Stimulated activated CD4-positive, alpha-beta T cell treated with anti-CD3 and anti-CD28 coated beads, Interleukin-12 subunit alpha, Interleukin-12 subunit beta, amount 100 ng/mL, for 48 hours (primary cell): Measurements from ENCODE around the gene SERPINA1.
A peak's percentile ranks its signal among the peaks of the same experiment; 100 is the strongest.

Experiments
- DNase-seq, 3 donors: peaks; one replicate each; pipeline ENCODE4 v3.0.0-alpha.2; 2020; ENCODE audit warnings: low read depth in 2 of 3, low spot score in 1 of 3

Gene SERPINA1

GRCh38 chr14:94346841-94347240 is 41.6 kb downstream of the SERPINA1 start:
- DNase-seq = no peak

- peak; percentile 40 to 75 (median 51) for DNase-seq
Observed at GRCh38 chr14:94346065-94346786, 42.2 kb downstream of the SERPINA1 start.

GRCh38 chr14:94345344-94346064 is 42.9 kb downstream of the SERPINA1 start:
- no peak for DNase-seq

GRCh38 chr14:94344389-94344788 is 44.0 kb downstream of the SERPINA1 start:
- DNase-seq = no peak

- DNase-seq = no peak
Observed at GRCh38 chr14:94343238-94344005, 45.0 kb downstream of the SERPINA1 start.

GRCh38 chr14:94342334-94342934 is 46.0 kb downstream of the SERPINA1 start:
- peak in 2 of 3 donors; percentile 20 to 21 for DNase-seq

GRCh38 chr14:94341656-94342333 is 46.6 kb downstream of the SERPINA1 start:
- no peak for DNase-seq

- no peak for DNase-seq
Observed at GRCh38 chr14:94340533-94340932, 47.9 kb downstream of the SERPINA1 start.

- DNase-seq = no peak
Observed at GRCh38 chr14:94338023-94338422, 50.4 kb downstream of the SERPINA1 start.

- DNase-seq = no peak
Observed at GRCh38 chr14:94337274-94337673, 51.1 kb downstream of the SERPINA1 start.

GRCh38 chr14:94334872-94335271 is 53.5 kb downstream of the SERPINA1 start:
- no peak for DNase-seq

GRCh38 chr14:94332587-94332986 is 55.8 kb downstream of the SERPINA1 start:
- DNase-seq = no peak

GRCh38 chr14:94332063-94332583 is 56.3 kb downstream of the SERPINA1 start:
- DNase-seq = no peak

- DNase-seq = no peak
Observed at GRCh38 chr14:94331462-94331861, 56.9 kb downstream of the SERPINA1 start.

- no peak for DNase-seq
Observed at GRCh38 chr14:94330857-94331256, 57.5 kb downstream of the SERPINA1 start.

GRCh38 chr14:94330432-94330831 is 58.0 kb downstream of the SERPINA1 start:
- DNase-seq = no peak

- DNase-seq = no peak
Observed at GRCh38 chr14:94329857-94330256, 58.5 kb downstream of the SERPINA1 start.

GRCh38 chr14:94328196-94328595 is 60.2 kb downstream of the SERPINA1 start:
- no peak for DNase-seq
